ENCODE data around the gene RAG2. TPM values are rescaled to one million over a fixed set of nuclear protein-coding genes. Genes with fewer than 3 reads are reported as not detected.

The RAG2 gene
- total and polyA plus RNA-seq, 12 donors: not detected

DNA sequence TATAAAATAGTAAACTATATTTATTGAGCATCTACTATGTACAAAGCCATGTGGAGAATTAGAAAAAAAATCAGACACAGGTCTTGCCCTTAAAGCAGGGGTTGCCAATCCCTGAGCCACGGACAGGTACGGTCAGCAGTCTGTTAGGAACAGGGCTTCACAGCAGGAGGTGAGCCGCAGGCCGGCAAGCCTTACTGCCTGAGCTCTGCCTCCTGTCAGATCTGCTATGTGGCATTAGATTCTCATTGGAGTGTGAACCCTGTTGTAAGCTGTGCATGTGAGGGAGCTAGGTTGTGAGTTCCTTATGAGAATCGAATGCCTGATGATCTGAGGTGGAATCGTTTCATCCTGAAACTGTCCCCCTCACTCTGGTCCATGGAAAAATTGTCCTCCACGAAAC lies 2.1 kb upstream of the RAG2 start:
- no peaks in the 10 kb centered on the region for H3K27me3 ChIP-seq
- 92 to 97% (median 94%) methylated on average over 5 to 7 of the region's 7 CpGs for WGBS, 4 donors
- intact Hi-C loops (cut with DNase I): no loop called here
- no peaks in the 10 kb centered on the region for H3K36me3 ChIP-seq (replicated peaks in 1 of 2)
- no peak for DNase-seq
- no peak overlapping the region for H3K4me3 ChIP-seq
- TF ChIP-seq POLR2A (IDR thresholded peaks at IDR 0.05): no peak
- TF ChIP-seq, protein P1, sequence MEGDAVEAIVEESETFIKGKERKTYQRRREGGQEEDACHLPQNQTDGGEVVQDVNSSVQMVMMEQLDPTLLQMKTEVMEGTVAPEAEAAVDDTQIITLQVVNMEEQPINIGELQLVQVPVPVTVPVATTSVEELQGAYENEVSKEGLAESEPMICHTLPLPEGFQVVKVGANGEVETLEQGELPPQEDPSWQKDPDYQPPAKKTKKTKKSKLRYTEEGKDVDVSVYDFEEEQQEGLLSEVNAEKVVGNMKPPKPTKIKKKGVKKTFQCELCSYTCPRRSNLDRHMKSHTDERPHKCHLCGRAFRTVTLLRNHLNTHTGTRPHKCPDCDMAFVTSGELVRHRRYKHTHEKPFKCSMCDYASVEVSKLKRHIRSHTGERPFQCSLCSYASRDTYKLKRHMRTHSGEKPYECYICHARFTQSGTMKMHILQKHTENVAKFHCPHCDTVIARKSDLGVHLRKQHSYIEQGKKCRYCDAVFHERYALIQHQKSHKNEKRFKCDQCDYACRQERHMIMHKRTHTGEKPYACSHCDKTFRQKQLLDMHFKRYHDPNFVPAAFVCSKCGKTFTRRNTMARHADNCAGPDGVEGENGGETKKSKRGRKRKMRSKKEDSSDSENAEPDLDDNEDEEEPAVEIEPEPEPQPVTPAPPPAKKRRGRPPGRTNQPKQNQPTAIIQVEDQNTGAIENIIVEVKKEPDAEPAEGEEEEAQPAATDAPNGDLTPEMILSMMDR (IDR thresholded peaks at IDR 0.05): no peak
- H3K9me3 ChIP-seq (replicated peaks in 1 of 3): no peaks in the 10 kb centered on the region
- H3K4me1 ChIP-seq (replicated peaks in 1 of 2): peaks cover 5 to 10% of the 10 kb centered on the region in 2 donors
- no peak overlapping the region for H3K27ac ChIP-seq

- no peak overlapping the region for H3K27ac ChIP-seq
- peaks cover 8 to 13% of the 10 kb centered on the region in 2 donors for H3K4me1 ChIP-seq (replicated peaks in 1 of 2)
- H3K4me3 ChIP-seq: no peak overlapping the region
- TF ChIP-seq, protein P1 (IDR thresholded peaks at IDR 0.05): no peak
- no peak for TF ChIP-seq POLR2A (IDR thresholded peaks at IDR 0.05)
- H3K36me3 ChIP-seq (replicated peaks in 1 of 2): no peaks in the 10 kb centered on the region
- no peak for DNase-seq
- H3K27me3 ChIP-seq: no peaks in the 10 kb centered on the region
- H3K9me3 ChIP-seq (replicated peaks in 1 of 3): no peaks in the 10 kb centered on the region
- intact Hi-C loops (cut with DNase I): no loop called here
Measured at GRCh38 chr11:36596880-36597279, 1.2 kb downstream of the RAG2 start.

DNA sequence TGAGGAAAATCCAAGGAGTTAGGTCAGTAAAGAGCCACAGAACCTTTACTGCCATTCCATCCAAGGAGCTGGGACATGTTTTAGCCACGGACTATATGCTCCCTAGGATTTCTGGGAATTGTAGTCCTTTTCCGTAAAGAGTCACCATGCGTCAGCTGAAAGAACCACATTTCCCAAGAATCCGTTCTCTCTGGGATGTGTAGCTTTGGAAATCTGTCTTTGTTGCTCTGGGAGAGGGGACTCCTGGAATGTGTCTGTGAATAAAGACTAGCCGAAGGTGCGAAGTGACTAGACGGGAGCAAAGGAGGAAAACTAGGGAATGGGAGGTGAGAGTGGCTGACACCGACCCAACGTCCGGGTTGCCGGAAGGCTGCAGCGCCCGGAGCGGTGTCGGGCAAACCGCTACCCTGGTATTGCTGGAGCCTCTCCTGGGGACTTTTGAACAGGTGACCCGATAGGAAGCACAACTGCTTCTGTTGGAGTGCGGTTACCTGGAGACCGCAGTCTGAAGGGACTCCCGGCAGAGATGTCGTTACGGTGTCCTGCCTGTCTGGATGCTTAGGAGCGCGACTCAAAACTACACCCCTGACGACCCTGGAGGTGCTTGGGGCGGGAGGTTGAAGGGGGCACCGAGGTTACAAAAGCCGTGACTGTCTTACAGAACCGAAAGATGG lies 3.6 kb downstream of the RAG2 start, which contains the start of gene IFTAP:
Gene IFTAP (plus strand): TSS at position 187 of the 674 bp plus-strand sequence. CDS start 15,602 bp downstream, outside the sequence.
- no peaks in the 10 kb centered on the region for H3K27me3 ChIP-seq
- intact Hi-C loops (cut with DNase I): no loop called here
- peaks cover 8 to 13% of the 10 kb centered on the region in 2 donors for H3K4me1 ChIP-seq (replicated peaks in 1 of 2)
- peak; percentile 44 to 81 (median 62) for DNase-seq
- H3K4me3 ChIP-seq: peak within 1 kb of the TSS; percentile 42 to 98 (median 71)
- H3K27ac ChIP-seq: peak within 1 kb of the TSS in 2 of 5 donors; percentile 28 to 56
- no peaks in the 10 kb centered on the region for H3K36me3 ChIP-seq (replicated peaks in 1 of 2)
- 0 to 1% (median 1%) methylated on average over 22 to 29 of the region's 29 CpGs for whole genome bisulfite sequencing, 4 donors
- no peaks in the 10 kb centered on the region for H3K9me3 ChIP-seq (replicated peaks in 1 of 3)
- peak in 1 of 2 donors; percentile 8 for TF ChIP-seq POLR2A (IDR thresholded peaks at IDR 0.05)
- TF ChIP-seq, protein P1 (IDR thresholded peaks at IDR 0.05): no peak

GRCh38 chr11:36591433-36591832 lies 6.6 kb downstream of the RAG2 start:
- TF ChIP-seq, protein P1 (IDR thresholded peaks at IDR 0.05): no peak
- no peak for TF ChIP-seq POLR2A (IDR thresholded peaks at IDR 0.05)
- DNase-seq: no peak
- Histone ChIP-seq H3K4me1 (replicated peaks in 1 of 2) (peaks cover 8 to 13% of the 10 kb centered on the region in 2 donors), H3K36me3 (replicated peaks in 1 of 2) (no peaks in the 10 kb centered on the region), H3K27me3 (no peaks in the 10 kb centered on the region), H3K27ac (no peak overlapping the region), H3K9me3 (replicated peaks in 1 of 3) (no peaks in the 10 kb centered on the region), H3K4me3 (no peak overlapping the region)
- intact Hi-C loops (cut with DNase I): no loop called here
- 31 to 56% (median 40%) methylated on average over 1 of the region's 1 CpG for WGBS, 4 donors

Measured in adrenal gland (tissue), 12 donors.